Esophagus muscularis mucosa (tissue), 4 donors: ENCODE results near the gene HMG20B. TPM values are rescaled to one million over a fixed set of nuclear protein-coding genes. Genes with fewer than 3 reads are reported as not detected.

Experiments used
- DNase-seq: peaks from one replicate; pipeline ENCODE4 v3.0.0-alpha.2; 2017; ENCODE audit errors: extremely low spot score
- H3K27ac ChIP-seq, 4 donors: fragments of 200-600 bp; sonication (generic); replicated peaks in 1 of 4; 1 replicate in 3 of 4; 2 replicates in 1 of 4; pipeline ENCODE4 v1.5.1; 2016 to 2019; ENCODE audit warnings: mild to moderate bottlenecking in 1 of 4
- H3K27me3 ChIP-seq, 4 donors: fragments of 200-600 bp; sonication (generic); one replicate each; pipeline versions ENCODE4 v1.5.1 to v1.6.0; 2016 to 2019
- H3K36me3 ChIP-seq, 4 donors: fragments of 200-600 bp; sonication (generic); one replicate each; pipeline ENCODE4 v1.5.1; 2016 to 2019
- H3K4me1 ChIP-seq, 4 donors: fragments of 200-600 bp; sonication (generic); one replicate each; pipeline ENCODE4 v1.5.1; 2016 to 2019
- H3K4me3 ChIP-seq, 4 donors: fragments of 200-600 bp; sonication (generic); 1 replicate in 2 of 4; 2 replicates in 2 of 4; pipeline ENCODE4 v1.5.1; 2016 to 2019; ENCODE audit warnings: mild to moderate bottlenecking in 4 of 4, moderate library complexity in 1 of 4
- H3K9me3 ChIP-seq, 4 donors: fragments of 200-600 bp; sonication (generic); 1 replicate in 3 of 4; 2 replicates in 1 of 4; pipeline ENCODE4 v1.5.1; 2016 to 2019
- CTCF ChIP-seq, 3 experiments: fragments of 200-600 bp in 2 of 3; fragments of 450-650 bp in 1 of 3; sonication (generic) in 2 of 3; IDR thresholded peaks; one replicate each; pipeline ENCODE4 v1.5.1; 2017 to 2019; ENCODE audit warnings: antibody characterized with exemption in 3 of 3, mild to moderate bottlenecking in 2 of 3, moderate library complexity in 1 of 3
- EP300 ChIP-seq: sonication (generic); formaldehyde crosslinking; IDR thresholded peaks from one replicate; pipeline ENCODE4 v1.6.1; 2017; ENCODE audit warnings: antibody characterized with exemption
- POLR2A ChIP-seq: fragments of 450-650 bp; IDR thresholded peaks from one replicate; pipeline ENCODE4 v1.6.1; 2017; ENCODE audit warnings: antibody characterized with exemption, moderate library complexity, mild to moderate bottlenecking, low read depth
- POLR2AphosphoS5 ChIP-seq, 2 donors: sonication (generic); formaldehyde crosslinking; IDR thresholded peaks; one replicate each; pipeline ENCODE4 v1.6.1; 2017; ENCODE audit warnings: antibody characterized with exemption in 2 of 2
- WGBS: methylation state at CpG from one replicate; pipeline ENCODE4 v1.1.5; 2018; 5-methylcytosine and 5-hydroxymethylcytosine counted together
- intact Hi-C: fragments of 100-400 bp; cut with DNase I; formaldehyde crosslinking; loops from one replicate; pipeline ENCODE4 v1.15.1; 2023
- total RNA-seq, 4 donors: library from RNA; depleted of rRNA; stranded (reverse); fragments of >200 nt; gene quantifications; one replicate each; pipeline versions ENCODE4 v1.1.0 to v1.2.1, GENCODE V29; 2016

The HMG20B gene
- total RNA-seq, 4 donors from 2014 or later: 136 to 202 (median 161) TPM

GRCh38 chr19:3586127-3586626 is 13.4 kb downstream of the HMG20B start:
- H3K9me3 ChIP-seq: no peaks in the 10 kb centered on the region
- intact Hi-C loops: no loop called here
- peaks cover 0 to 4% (median 0%) of the 10 kb centered on the region in 4 donors for H3K36me3 ChIP-seq
- H3K4me1 ChIP-seq: peaks cover 14 to 27% (median 26%) of the 10 kb centered on the region in 4 donors
- peak overlapping the region; percentile 51 to 60 (median 54) for H3K4me3 ChIP-seq
- 60% methylated on average over 4 of the region's 16 CpGs for WGBS
- DNase-seq: no peak
- peaks cover 0 to 15% (median 0%) of the 10 kb centered on the region in 4 donors for H3K27me3 ChIP-seq
- H3K27ac ChIP-seq: peak overlapping the region; percentile 61 to 84 (median 66)
- TF ChIP-seq EP300 (no peak), POLR2A (no peak), POLR2AphosphoS5 (IDR thresholded peaks at IDR 0.05) (no peak), CTCF (IDR thresholded peaks at IDR 0.05) (peak; percentile 55 to 64 (median 59))

GRCh38 chr19:3586707-3587346 is 14.1 kb downstream of the HMG20B start:
- H3K27ac ChIP-seq: peak overlapping the region; percentile 61 to 84 (median 66)
- DNase-seq: no peak
- H3K27me3 ChIP-seq: peaks cover 0 to 15% (median 0%) of the 10 kb centered on the region in 4 donors
- intact Hi-C loops: loop anchor here (1.0 kb wide), 1 partner anchor 31 kb away; no protein-coding TSS in a partner anchor
- no peak for TF ChIP-seq CTCF (IDR thresholded peaks at IDR 0.05)
- TF ChIP-seq POLR2AphosphoS5 (IDR thresholded peaks at IDR 0.05): peak; percentile 12 to 24
- no peaks in the 10 kb centered on the region for H3K9me3 ChIP-seq
- peaks cover 14 to 27% (median 26%) of the 10 kb centered on the region in 4 donors for H3K4me1 ChIP-seq
- peaks cover 0 to 4% (median 0%) of the 10 kb centered on the region in 4 donors for H3K36me3 ChIP-seq
- WGBS: 62% methylated on average over 17 of the region's 31 CpGs
- peak overlapping the region; percentile 15 to 55 (median 20) for H3K4me3 ChIP-seq

GRCh38 chr19:3589439-3589838 is 16.7 kb downstream of the HMG20B start:
- Histone ChIP-seq H3K4me3 (no peak overlapping the region), H3K27ac (no peak overlapping the region), H3K36me3 (peaks cover 0 to 4% (median 0%) of the 10 kb centered on the region in 4 donors), H3K9me3 (no peaks in the 10 kb centered on the region), H3K4me1 (peaks cover 21 to 27% (median 26%) of the 10 kb centered on the region in 4 donors), H3K27me3 (peaks cover 0 to 15% (median 0%) of the 10 kb centered on the region in 4 donors)
- 96% methylated on average over 8 of the region's 11 CpGs for WGBS
- DNase-seq: no peak
- no peak for TF ChIP-seq CTCF (IDR thresholded peaks at IDR 0.05)
- no peak for TF ChIP-seq EP300
- TF ChIP-seq POLR2A: no peak
- no peak for TF ChIP-seq POLR2AphosphoS5 (IDR thresholded peaks at IDR 0.05)
- intact Hi-C loops: no loop called here

- Histone ChIP-seq H3K9me3 (no peaks in the 10 kb centered on the region), H3K27ac (no peak overlapping the region), H3K4me1 (peaks cover 21 to 25% (median 25%) of the 10 kb centered on the region in 4 donors), H3K4me3 (no peak overlapping the region), H3K36me3 (peaks cover 0 to 4% (median 0%) of the 10 kb centered on the region in 4 donors), H3K27me3 (peaks cover 0 to 15% (median 0%) of the 10 kb centered on the region in 4 donors)
- DNase-seq: no peak
- intact Hi-C loops: no loop called here
- WGBS: 91% methylated on average over 17 of the region's 22 CpGs
- no peak for TF ChIP-seq EP300
- TF ChIP-seq POLR2AphosphoS5 (IDR thresholded peaks at IDR 0.05): no peak
- TF ChIP-seq CTCF (IDR thresholded peaks at IDR 0.05): no peak
- no peak for TF ChIP-seq POLR2A
Measured at GRCh38 chr19:3589949-3590348, 17.2 kb downstream of the HMG20B start.
